Renal pelvis (tissue), 4 donors: ENCODE data around the gene SGPP2. TPM values are rescaled to one million over a fixed set of nuclear protein-coding genes. Genes with fewer than 3 reads are reported as not detected.

Experiments used
- DNase-seq: peaks from one replicate; pipeline ENCODE4 v3.0.0-alpha.2; 2013
- polyA plus RNA-seq, 3 donors: library from polyadenylated mRNA; unstranded; fragments of 120-200 nt; gene quantifications; one replicate each; pipeline ENCODE4 v1.2.1, GENCODE V29; 2013; ENCODE audit not compliant: insufficient read length in 3 of 3

SGPP2 gene
- polyA plus RNA-seq, 3 donors, result 16.7 to 19.3 (median 17.9) TPM

- no peak for DNase-seq
These were observed 35.6 kb downstream of the SGPP2 start for GRCh38 chr2:222459983-222460382.

GRCh38 chr2:222465746-222466145, 41.4 kb downstream of the SGPP2 start:
- no peak for DNase-seq

GRCh38 chr2:222468346-222468745, 44.0 kb downstream of the SGPP2 start:
- DNase-seq, result peak; percentile 20

- DNase-seq, result no peak
These were observed 46.6 kb downstream of the SGPP2 start for GRCh38 chr2:222470802-222471468.

GRCh38 chr2:222477962-222478608, 53.7 kb downstream of the SGPP2 start:
- no peak for DNase-seq

DNA sequence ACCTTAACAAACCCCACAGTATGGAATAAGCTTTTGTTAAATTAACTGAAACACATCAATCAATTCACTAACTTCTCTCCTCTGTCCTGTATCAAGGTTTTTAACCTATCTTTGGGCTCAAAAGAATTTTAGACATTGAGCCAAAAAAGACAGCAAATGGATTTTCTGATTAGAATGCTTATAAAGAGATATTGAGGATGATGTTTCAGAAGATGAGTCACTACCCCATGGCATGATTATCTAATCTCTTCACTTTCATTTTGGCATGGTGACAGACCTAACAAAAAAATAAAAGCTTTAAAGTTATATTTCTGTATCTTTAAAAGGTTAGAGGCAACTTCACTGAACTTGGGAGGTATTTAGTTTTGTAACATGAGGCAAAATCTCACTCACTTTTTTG, 55.5 kb downstream of the SGPP2 start:
- DNase-seq, result no peak

GRCh38 chr2:222480497-222480896, 56.2 kb downstream of the SGPP2 start:
- DNase-seq, result no peak

DNA sequence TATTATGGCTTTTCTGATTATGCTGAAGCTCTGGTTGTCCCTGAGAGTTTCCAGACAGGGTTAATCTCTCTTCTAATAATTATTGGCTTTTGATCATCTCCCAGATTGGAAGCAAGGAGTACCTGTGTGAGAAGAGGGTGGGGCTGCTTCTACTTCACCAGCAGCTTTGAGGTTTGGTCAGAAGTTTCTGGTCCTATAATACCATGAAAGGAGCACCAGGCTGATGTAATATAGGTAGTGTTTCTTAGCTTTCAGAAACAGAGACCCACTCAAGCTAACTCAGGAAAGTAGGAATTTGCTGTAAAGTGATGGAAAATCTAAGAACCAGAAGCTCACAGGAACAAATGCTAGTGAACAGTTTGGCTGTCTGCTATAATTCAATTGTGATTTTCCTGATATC, 57.6 kb downstream of the SGPP2 start:
- DNase-seq, result no peak

GRCh38 chr2:222483513-222484039, 59.2 kb downstream of the SGPP2 start:
- DNase-seq, result no peak

DNA sequence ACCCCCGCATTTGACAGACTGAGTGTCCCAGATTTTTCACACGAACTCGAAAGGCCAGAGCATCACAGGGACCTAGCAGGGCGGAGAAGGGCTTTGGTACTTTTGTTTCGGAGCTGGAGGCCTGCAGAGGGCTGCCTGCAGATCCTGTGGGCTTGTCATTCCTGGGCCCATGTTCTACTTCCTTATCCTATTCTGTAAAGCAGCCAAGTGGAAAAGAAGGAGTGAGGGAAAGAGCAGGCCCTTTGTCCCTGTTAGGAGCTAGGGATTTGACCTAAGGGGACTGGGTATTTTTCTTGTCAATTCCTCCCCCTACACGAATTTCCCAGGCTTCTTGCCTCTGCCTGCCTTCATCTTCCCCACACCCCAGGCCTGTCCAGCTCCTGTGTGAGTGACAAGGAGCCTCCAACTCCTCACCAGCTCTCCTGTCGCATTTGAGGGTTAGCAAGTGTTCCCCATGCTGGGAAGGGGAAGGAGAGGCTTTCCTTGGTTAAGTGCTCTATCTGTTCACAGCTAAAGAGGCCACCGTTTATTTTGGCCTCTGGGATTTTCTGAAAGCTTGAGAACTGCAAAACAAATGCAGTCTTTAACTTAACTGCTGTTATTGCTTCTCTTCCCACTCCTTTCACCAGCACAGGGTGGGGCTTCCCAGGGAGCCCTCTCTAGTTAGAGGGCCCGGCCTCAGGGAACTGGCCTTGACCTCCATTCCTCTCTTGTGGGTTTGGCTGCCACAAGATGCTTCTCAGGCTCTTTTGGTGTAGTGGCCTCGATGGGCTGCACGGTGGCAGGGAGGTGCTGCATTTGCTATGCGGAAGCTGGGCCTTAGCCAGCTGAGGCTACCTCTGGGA, 61.2 kb downstream of the SGPP2 start:
- no peak for DNase-seq

GRCh38 chr2:222490131-222490530, 65.8 kb downstream of the SGPP2 start:
- DNase-seq, result no peak

- DNase-seq, result no peak
These were observed 68.3 kb downstream of the SGPP2 start for GRCh38 chr2:222492683-222493082.

DNA sequence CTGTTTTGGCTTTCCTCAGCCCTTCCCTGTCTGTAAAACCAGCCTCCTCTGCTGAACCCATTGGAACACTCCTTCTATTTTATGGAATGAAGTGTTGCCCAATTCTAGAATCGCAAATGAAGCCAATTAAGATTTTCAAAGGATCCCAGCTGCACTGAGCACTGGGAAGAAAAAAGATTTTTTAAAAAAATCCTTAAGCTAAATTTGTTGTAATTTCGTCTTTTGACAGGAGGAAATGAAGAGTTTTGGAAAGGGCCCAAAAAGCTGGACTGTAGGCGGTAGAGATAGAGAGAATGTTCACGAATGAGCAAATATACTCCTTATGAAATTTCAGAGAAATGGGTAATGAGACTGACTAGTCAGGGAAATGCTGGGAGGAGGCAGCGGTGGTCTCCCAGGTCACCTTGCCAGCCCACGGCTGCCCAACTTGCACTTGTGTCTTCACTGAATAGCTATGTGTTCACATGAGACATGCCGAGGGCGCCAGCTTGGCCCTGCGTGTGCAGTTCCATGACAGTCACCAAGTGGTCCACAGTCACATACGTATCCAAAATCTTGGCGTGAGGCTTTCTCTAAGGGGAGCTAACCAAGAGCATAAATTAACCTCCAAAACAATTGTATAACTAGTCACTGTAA, 69.9 kb downstream of the SGPP2 start:
- no peak for DNase-seq

GRCh38 chr2:222495388-222495787, 71.0 kb downstream of the SGPP2 start:
- DNase-seq, result no peak

DNA sequence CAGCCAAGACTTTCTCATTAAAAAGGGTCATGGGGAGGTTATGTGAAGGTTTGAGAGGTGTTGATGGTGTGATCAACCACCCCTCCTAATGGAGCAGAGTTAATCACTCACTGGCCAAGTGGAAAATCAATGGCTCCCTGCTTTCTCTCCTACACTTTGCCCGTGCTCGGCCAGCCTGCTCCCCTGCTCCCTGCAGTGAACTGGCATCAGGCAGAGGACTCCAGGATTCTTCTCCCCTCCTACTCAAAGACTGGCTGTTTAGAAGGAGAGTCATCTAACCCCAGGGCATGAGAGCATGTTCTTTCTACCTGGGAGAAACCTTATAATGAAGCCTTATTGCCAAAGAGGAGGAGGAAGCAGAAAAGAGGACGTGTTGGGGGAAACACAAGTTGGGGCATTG, 74.9 kb downstream of the SGPP2 start:
- DNase-seq, result no peak

DNA sequence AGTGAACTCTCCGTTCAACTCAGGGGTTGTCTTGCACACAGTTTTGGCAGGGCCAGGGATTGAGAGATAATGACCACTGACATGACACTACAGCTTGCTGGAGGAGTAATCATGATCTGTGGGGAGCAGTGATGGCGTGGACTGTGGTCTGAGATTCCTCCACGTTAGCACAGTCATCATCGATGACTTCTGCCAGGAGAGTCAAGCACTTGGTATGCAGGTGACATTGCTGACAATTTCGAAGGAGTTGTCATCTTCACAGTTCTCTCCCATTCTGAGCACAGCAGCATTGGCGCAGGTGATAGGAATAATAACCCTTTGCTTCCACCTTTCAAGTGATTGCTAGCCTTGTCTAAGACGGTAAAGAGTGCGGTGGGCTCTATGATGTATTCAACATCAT, 79.8 kb downstream of the SGPP2 start:
- DNase-seq, result no peak

DNA sequence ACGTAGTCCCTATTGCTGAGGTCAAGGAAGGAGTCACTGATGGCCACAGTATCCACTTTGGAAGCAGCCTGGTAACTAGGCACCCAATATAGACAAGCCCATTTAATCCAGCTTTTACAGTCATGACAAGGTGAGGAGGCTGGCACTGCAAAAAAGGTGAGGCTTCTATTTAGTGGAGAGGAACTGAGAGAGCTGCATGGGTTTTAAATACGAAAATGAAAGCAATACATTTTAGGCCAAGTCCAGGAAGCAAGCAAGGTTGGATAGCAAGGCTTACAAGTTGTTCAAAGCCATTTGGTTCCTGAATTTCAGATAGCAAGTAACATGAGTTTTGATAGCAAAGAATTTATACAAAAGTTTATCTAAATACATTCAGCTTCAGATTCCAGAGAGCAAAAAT, 80.4 kb downstream of the SGPP2 start:
- no peak for DNase-seq

DNA sequence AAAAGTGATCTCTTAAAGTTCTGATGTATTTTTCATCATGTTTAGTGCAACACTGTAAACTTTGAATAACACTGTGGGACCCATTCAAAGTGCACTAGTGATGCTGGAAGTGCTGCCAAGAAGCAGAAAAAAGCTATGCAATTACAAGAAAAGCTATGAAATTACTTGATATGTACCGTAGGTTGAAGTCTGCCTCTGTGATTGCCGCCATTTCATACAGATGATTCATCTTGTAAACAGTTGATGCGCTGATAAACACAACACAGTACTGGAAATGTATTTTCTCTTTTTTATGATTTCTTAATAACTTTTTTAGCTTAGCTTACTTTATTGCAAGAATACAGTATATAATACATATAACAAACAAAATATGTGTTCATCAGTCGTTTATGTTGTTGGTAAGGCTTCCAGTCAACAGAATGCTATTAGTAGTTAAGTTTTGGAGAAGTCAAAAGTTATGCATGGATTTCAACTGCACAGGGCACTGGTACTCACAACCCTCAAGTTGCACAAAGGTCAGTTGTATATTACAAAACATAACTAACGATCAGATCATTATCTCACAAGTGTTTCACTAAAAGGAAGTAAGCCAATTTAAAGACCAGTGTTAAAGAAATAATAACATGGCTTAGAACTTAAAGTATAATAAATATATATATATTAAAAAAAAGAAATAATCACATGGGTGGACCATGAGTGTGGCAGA, 82.0 kb downstream of the SGPP2 start:
- no peak for DNase-seq

GRCh38 chr2:222514901-222515300, 90.6 kb downstream of the SGPP2 start:
- no peak for DNase-seq

DNA sequence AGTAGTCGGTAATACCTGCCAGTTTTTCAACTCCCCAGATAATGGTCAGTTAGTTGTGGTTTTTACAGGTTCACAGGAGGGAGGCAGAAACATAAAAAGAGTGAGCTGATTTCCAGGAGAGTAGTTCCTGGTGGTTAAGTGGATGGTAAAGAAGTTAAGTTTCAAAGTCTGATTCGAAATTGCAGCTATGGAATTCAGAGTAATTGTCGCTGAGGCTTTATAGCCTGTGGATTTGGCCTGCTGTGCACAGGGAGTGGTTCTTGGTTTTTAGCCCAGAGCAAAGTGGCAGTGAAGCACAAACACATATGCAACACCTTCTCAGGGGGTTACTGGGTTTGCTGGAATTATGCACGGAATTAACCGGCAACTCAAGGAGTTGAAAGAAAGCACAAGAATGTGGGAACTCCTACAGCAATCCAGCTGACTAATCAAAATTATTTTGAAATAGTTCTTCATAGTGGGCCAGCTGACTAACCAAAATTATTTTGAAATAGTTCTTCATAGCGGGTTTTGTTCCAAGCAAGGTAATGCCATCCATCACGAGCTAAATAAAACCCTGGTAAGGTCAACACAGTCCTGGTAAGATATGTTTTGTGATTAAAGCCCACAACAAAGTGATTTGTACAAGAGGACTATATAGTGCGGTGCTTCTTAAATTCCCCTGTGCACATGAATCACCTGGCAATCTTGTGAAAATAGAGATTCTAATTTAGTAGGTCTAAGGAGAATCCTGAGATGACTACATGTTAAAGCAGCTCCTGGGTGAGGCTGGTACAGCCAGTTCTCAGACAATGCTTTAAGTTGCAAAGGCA, 94.4 kb downstream of the SGPP2 start:
- DNase-seq, result peak; percentile 42

DNA sequence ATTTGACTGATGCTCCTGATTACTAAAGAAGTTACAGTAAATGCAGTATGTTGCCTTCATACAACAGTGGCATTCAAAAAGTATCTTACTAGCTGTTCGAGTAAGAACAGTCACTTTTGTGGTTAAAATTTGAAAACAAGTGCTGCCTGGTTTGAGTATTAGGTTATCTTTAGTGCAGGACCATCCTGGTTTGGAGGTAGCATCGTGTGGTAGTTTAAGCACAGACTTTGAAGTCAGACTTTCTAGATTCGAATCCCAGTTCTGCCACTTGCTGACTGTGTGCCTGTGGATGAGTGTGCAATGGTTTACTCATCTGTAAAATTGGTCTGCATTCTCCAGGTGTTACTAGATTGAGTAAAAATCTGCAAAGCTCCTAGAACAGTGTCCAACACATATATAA, 96.8 kb downstream of the SGPP2 start:
- DNase-seq, result no peak
